Umbilical cord (tissue), 2 donors: Measurements from ENCODE around the gene DIDO1. TPM values are rescaled to one million over a fixed set of nuclear protein-coding genes. Genes with fewer than 3 reads are reported as not detected.
"Not testable (repeated sequence)": the region's sequence is repeated elsewhere in the genome, so short reads cannot be mapped to it uniquely, and the experiment has no call there.

Experiments used
- DNase-seq: peaks from one replicate; pipeline ENCODE4 v3.0.0-alpha.2; 2015; ENCODE audit warnings: low spot score
- total RNA-seq: library from RNA; depleted of rRNA; stranded (reverse); fragments of >200 nt; gene quantifications from one replicate; pipeline ENCODE4 v1.2.3, GENCODE V29; 2014; ENCODE audit warnings: low replicate concordance; ENCODE audit not compliant: insufficient read depth

The DIDO1 gene
- total RNA-seq, 1 donor from 2014 or later = 46.9 TPM

DNA sequence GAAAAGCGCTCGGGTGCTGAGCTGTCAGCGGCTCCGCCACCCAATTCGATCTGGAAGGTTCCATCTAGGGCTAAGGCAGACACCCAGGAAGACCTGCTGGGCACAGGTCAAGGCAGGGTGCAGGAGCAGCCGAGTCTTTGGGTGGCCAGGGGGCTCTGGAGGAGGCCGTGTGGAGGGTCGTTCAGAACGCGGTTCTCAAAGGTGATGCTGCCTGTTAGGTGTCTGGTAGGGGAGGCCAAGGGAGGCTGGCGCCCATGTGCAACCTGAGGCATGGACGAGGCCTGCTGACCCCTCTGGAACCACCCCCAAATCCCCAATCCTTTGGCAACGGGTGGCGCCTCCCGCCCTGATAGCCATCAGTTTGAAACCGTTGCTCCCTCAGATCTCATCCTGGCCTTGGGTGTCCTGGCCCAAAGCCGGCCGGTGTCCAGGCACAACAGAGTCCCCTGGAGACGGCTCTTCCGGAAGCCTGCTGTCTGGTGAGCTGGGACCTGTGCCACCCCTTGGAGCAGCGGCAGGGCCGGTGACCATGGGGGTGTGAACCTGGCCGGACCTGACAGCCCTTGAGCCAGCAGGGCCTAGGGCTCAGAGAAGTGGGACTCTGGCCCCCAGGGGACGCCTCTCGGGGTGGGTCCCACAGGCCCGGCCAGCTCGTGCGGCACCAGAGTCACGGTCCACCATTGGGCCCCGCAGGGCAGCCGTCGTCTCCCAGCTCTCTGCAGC lies 36.7 kb upstream of the DIDO1 start:
- DNase-seq = no peak

DNA sequence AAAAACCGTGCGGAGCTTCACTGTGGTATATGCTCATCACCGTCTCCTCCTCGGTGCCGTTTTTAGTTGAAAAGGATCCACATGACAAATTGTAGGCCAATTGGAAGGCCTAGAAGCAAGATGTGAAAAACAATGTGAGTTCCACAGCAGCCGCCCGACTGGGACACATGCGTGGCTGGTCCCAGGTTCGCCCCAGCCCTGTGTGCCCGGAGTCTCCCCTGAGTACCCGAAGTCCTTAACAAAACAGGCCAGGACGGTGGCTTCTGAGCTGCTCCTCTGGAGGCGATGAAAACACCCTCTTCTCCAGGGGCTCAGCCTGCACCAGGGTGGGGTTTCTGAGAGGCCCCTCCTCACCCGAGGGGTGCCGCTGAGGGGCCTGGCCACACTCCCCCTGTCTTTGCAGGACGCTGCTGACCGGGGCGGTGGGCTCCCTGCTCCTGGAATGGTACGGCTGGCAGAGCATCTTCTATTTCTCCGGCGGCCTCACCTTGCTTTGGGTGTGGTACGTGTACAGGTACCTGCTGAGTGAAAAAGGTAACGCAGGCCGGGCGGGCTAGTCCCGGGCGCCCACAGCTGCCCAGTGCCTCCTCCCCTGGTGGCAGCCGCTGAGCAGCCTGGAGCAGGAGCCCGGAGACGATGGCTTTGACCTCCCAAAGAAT lies 36.0 kb upstream of the DIDO1 start:
- no peak for DNase-seq

DNA sequence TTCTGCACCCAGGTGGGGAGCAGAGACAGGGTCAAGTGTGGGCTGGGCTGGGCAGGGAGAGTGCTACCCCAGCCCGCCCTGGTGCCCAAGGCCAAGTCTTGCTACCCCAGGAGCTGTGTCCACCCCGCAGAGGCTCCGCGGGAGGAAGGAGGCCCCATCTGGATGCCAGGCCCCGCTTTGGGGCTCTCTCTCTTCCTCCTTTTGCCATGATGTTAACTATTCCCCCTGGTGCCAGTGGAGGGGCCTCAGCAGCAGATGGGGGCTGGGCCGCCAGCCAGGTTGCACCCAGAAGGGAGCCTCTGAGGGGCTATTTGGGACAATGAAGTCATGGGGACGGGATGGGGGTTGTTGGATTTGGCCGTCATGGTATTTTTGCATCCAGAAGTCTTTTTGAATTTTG lies 35.5 kb upstream of the DIDO1 start:
- no peak for DNase-seq

DNA sequence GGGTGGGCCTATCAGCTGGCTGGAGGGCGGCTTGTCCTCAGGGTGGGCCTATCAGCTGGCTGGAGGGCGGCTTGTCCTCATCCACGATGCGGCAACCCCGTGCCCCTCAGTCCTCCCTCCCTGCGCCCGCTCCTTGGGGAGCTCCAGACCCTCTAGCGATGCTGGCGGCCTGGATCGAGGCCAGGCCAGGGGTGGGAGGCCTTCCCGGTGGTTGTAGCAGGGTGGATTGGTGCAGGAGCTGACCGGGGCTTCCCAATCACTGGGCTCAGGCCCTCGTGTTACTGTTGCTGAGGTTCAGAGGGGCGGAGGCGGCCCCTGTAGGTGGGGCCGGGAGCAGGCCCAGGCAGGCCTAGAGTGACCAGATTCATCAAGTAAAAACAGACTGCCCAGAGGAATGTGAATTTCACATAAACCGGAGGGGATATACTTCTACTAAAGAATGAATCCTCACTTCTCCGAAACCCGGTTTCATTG lies 35.0 kb upstream of the DIDO1 start:
- DNase-seq = peak; percentile 61

DNA sequence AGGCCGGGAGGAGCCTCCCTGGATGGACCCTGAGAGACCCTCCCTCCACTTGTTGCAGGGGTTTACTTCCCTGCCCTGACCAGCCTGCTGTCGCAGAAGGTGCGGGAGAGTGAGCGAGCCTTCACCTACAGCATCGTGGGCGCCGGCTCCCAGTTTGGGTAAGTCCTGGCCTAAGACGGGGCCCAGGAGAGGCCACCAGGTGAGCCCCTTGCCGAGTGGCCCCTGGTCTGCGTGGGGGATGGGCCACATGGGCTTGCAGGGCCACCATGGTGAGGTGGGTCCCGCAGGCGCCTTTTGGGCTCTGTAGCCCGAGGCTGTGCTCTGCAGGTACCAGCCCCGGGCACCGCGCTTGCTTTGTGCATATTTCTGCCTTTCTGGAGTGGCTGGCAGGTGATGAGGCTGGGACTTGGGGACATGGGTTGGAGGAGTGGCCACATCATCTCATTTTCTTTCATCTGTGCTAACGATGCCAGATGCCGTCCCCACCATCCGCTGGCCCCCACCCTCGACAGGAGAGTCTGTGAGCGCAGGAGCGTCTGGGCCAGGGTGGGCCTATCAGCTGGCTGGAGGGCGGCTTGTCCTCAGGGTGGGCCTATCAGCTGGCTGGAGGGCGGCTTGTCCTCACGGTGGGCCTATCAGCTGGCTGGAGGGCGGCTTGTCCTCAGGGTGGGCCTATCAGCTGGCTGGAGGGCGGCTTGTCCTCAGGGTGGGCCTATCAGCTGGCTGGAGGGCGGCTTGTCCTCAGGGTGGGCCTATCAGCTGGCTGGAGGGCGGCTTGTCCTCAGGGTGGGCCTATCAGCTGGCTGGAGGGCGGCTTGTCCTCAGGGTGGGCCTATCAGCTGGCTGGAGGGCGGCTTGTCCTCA lies 34.4 kb upstream of the DIDO1 start:
- not testable (repeated sequence) for DNase-seq

DNA sequence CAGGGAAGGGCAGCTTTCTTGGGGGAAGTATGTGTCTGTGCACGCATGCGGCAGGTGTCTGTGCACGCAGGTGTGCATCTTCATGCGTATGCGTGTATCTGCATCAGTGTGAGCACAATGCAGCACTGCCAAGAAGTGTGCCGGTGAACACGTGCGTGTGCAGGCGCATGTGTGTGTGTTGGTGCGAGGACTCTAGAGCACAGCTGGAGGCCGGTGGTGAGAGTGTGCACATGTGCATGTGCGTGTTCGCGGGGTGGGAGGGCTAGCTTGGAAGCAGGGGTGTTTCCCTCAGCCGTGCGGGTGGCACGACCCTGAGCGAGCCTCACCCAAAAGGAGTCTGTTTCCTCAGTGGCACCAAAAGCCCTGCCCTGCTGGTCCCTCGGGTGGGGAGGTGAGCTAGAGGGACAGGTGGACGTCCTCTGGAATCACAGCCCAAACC lies 33.7 kb upstream of the DIDO1 start:
- DNase-seq = no peak

DNA sequence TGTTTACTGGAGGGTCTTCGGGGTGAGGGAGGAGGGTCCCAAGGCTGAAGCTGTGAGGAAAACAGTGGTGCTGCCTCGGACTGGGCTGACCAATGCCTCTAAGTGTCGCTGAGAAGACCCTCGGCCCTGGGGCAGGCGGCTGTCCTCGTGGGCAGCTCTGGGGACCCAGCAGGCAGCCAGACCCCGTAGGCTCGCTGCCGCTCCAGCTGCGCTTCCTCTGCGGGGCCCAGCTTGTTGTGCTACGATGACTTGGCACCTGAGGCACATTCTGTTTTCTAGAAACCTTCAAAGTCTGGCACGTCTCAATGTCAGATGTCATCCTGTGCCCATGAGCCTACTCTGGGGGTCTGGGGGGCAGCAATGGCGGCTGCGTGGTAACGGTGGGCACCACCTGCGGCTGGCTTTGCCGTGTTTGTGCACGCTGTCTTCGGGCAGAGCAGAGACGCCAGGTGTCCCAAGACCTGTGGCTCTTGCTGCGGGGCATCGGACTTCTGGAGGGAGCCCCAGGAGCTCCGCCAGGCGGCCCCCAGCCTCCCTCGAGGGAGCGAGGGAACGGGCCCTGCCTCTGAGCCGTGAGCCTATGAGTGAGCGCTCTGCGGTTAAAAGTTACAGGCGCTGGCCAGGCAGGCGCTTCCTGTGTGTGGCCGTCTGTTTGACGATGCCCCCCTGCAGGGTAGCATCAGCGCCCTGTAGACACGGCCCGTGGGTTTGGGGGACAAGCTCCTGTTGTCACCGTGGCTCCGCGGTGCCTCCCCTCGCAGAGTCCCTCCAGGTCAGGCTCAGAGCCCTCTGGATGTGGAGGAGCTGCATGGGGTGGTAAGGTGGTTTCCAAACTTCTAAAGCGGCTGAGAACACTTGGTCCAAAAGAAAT lies 33.0 kb upstream of the DIDO1 start:
- no peak for DNase-seq

DNA sequence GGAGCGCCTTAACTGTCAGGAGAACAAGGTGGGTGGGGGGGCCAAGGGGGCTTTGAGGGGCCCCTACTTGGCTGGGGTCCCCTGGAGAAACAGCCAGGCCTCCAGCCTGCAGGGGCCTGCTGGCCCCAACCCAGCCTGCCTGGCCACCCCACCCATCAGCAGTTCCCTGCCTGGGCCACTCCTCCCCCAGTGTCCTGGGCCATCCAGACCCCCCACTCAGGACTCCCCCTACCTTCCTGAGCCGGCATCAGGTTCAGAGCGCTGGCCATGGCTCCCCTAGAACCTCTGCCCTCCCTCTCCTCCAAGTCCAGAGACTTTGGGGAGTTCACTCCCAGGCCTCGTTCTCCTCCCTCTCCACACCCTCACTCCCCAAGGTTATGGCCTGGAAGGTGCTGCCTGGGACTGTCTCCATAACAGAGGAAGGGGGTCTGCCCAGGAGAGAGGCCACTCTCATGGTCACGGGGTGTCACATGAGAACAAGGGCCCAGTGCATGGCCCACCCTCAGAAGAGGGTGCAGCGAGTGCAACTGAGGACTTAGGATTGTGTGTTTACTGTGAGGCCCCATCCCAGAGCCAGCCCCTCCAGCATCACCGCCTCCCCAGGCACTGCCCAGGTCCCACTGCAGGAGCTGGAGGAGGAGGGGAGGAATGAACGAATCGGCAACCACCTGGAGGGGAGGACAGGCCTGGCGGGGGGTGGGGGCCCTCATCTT lies 32.2 kb upstream of the DIDO1 start:
- no peak for DNase-seq

DNA sequence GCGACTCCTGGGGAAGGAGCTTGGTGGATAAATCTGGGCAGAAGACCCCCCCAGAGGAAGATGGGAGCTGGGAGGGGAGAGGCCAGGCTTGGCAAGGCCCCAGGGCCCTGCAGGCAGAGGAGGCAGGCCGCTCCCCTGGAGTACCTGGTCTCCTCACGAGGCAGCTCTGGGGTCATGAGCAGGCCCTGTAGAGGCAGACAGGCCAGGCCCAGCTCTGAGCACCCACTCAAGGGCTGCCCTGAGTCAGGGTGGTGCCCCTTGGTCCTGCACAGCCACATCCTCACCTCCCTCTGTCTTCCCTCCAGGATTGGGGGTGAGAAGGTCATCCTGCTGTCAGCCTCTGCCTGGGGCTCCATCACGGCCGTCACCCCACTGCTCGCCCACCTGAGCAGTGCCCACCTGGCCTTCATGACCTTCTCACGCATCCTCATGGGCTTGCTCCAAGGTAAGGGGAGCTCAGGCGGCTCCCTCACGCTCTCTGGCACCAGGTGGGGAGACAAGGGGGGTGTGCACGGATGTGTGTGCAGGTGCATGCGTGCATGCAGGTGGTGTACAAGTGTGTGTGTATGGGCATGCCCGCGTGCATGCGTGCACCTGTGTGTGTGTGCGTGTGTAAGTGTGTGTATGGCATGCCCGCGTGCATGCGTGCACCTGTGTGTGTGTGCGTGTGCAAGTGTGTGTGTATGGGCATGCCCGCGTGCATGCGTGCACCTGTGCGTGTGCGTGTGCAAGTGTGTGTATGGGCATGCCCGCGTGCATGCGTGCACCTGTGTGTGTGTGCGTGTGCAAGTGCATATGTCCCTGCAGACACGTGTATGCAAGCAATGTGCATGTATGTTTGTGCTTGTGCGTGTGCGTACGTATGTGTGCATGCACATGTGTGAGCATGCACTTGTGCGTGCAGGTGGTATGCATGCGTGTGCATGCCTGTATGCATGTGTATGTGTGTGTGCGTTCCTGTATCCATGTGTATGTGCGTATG lies 31.1 kb upstream of the DIDO1 start:
- no peak for DNase-seq

DNA sequence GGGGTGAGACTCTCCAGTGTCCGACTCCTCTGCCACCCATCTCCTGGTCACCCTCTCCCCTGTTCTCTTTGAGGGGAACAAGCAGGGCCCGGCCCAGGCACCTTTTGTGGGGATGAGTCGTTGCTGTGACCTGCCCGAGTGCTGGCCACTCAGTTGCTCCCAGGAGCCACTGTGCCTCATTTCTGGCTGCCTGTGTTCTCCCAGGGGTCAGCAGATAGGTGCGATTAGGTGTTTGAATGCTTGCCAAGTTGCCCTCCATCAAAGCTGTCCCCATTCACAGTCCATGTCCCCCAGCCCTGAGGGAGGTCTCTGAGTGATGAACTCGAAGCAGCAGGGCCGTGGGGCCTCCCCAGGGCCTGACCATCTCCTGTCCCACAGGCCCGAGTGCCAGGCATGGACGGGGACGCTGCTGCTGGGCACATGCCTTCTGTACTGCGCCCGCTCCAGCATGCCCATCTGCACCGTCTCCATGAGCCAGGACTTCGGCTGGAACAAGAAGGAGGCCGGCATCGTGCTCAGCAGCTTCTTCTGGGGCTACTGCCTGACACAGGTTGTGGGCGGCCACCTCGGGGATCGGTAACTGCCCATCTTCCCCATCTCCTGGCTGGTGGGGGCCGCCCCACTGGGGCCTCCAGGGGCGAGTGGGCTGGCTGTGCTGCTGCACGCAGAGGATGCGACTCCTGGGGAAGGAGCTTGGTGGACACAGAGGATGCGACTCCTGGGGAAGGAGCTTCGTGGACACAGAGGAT lies 30.3 kb upstream of the DIDO1 start:
- DNase-seq = no peak

DNA sequence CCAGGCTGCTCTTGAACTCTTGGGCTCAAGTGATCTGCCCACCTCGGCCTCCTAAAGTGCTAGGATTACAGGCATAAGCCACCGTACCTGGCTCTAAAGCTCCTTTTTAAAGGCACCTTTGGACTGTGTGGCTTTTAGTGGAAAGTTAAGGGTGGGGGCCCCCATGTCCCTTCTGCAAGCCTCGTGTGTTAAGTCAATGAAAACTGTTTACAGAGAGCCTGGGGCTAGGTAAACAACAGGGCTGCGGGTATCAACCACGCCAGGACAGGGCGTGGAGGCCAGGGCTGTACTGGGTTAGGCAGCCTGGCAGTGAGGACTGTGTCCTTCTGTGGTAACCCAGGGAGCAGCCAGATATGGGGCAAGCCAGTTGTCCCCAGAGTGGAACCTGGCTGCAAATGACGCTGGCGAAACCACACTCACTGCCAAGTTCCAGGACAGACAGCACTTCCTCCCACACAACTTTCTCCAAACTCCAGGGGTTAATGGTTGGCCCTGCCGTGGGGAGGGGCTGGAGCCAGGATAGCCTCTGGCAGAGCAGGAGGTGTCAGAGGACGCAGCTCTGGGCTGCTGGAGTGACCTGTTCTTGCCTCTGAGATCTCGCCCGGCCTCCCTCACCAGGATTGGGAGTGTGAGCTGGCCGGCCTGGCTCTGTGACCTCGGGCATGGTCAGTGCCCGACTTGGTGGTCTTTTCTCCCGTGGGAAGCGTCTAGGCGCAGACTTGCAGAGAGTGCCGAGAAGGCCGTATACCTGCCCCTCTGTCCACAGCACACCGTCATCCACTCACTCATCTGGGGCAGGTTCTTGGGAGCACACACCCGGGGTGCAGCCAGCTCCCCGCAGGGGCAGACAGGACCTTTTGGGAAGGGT lies 29.4 kb upstream of the DIDO1 start:
- no peak for DNase-seq

DNA sequence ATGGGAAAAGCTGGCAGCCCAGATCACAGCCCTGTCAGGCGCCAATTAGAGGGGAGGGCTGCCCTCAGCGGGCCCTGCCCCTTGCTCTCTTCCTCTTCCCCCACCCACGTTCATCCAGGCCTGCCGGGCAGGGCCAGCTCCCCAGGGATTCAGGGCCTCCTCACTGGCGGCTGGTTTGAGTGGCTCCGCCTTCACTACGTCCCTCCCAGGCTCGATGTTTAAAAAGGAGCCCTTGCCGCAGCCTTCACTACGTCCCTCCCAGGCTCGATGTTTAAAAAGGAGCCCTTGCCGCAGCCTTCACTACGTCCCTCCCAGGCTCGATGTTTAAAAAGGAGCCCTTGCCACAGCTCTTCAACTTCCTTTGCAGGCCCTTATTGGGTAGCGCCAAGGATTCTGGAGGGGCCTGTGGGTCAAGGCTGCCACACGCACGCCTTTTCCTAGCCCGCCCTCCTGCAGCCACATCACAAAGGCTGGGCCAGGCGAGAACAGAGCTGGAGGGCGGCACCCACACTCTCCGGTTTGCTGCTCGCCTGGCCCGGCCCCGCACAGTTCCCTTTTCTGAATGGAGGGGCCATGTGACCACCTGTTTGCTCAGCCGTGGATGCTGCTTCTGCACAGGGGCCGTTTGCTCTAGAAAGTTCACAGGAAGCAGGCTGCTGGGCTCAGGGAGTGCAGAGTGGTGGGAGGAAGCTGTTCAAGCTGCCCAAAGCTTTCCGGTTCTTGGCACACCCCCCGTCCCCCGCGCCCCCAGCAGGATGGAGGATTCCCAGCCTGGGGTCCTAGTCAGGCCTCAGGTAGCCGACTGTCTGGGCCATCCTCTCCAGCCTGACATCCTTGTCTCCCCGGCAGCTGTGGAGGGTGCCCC lies 27.8 kb upstream of the DIDO1 start:
- DNase-seq = peak; percentile 90

DNA sequence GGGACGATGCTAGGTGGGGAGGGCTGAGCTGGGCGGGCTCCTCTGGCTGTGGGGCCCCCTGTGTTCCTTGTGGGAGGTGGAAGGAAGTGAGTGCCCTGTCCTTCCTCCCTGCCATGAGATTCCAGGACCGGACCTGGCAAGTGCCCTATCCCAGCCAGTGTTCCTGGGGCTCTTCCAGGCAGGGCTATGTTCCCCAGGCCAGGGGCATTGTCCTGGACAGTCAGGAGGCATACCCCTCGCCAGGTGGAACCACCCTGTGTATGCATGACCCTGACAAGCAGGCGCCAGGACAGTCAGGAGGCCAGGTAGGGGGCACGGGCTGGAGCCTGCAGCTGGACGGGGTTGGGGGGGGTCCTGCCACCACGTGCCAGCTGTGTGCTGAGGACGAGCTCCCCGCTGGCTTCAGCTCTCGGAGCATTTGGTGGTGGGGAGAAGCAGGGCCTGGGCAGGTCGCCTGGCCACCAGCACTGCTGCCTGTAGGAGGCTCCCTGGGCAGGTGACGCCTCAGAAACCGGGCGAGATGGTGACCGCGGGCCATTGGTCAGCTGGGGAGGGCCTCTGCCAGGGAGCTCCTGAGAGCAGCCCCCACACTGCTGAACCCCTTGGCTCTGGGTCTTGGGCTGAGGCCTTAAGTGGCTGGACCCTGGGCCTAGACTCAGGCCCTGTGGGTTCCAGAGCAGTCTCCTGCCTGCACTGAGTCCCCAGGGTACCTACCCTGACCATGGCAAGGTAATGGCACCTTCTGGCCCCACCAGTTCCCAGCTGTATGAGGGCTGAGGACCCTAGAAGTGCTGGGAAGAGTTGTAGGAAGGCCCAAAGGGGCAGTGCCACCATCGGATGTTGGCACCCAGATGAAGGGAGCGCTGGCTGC lies 26.9 kb upstream of the DIDO1 start:
- peak; percentile 52 for DNase-seq

DNA sequence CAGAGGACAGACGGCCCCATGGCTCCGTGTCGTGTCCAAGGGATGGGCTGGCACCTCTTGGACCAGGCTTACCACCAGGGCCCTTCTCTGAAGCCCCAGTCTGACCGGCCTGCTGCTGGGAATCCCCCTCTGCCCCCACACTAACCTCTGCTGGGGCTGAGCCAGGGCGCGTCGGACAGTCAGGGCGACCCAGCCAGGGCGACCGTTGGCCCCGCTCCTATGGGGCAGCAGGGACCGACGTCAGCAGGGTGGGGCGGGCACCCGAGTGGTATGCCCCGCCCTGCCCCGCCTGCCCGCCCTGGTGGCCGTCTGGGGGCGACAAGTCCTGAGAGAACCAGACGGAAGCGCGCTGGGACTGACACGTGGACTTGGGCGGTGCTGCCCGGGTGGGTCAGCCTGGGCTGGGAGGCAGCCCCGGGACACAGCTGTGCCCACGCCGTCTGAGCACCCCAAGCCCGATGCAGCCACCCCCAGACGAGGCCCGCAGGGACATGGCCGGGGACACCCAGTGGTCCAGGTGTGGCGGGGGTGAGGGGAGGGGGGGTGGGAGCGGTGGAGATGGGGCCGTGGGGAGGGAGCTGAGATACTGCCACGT lies 26.2 kb upstream of the DIDO1 start, which contains the start of gene SLC17A9:
TSS of gene SLC17A9 (plus strand) at position 337 of the 595 bp plus-strand sequence. CDS start at position 459, 122 bp downstream.
- DNase-seq = peak; percentile 67

DNA sequence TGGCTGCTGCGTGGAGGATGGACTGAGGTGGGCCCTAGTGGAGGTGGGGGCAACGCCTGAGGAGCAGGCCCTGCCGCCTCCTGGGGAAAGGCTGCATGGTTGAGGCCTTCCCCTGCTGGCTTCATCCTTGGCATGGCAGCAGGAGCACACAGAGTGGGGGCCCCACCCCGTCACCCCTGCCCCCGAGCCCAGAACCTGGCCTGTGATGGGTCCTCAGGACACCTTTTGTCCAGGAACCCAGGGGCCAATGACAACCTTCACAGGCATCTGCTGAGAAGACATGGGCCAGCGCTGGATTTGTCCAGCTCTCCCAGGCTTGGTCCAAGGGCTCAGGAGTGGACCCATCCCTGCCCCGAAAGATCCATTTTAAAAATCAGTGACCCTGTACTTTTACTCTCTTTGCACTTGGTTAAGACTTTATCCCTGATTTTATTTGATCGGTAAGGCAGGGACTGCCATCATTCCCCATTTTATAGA lies 25.6 kb upstream of the DIDO1 start:
- DNase-seq = no peak
